Keratinocyte (primary cell): ENCODE results near the gene CSN1S1.

ENCODE experiments used
- CTCF ChIP-seq, 3 experiments: IDR thresholded peaks in 1 of 3; conservative IDR thresholded peaks in 1 of 3; optimal IDR thresholded peaks in 1 of 3; 2 replicates in 2 of 3; 3 replicates in 1 of 3; pipeline versions ENCODE3 to v1.5.1; 2011; ENCODE audit warnings: low read length in 3 of 3, mild to moderate bottlenecking in 3 of 3, moderate library complexity in 2 of 3, control low read depth in 1 of 3, inconsistent platforms in 1 of 3; ENCODE audit not compliant: insufficient read depth in 2 of 3; ENCODE audit errors: extremely low read depth in 1 of 3
- EZH2 ChIP-seq: IDR thresholded peaks from one replicate; pipeline ENCODE4 v1.6.1; 2012; ENCODE audit warnings: inconsistent platforms, mild to moderate bottlenecking, low read length, moderate library complexity

- no peak for TF ChIP-seq CTCF (optimal IDR thresholded peaks at IDR 0.05 in 1 of 3, IDR thresholded peaks at IDR 0.05 in 1 of 3, conservative IDR thresholded peaks at IDR 0.05 in 1 of 3; ENCODE audit: extremely low read depth in 1 of 3, insufficient read depth in 2 of 3, low read length in 3 of 3)
- TF ChIP-seq EZH2 = no peak
Observed at GRCh38 chr4:69995526-69996016, 64.7 kb downstream of the CSN1S1 start, which contains the start of gene STATH.
